ENCODE data around the gene GALNT10. TPM values are rescaled to one million over a fixed set of nuclear protein-coding genes. Genes with fewer than 3 reads are reported as not detected.
A peak's percentile ranks its signal among the peaks of the same experiment; 100 is the strongest.

Gene GALNT10
- total RNA-seq, 4 donors from 2014 or later, result 5.7 to 25.2 (median 9.7) TPM

GRCh38 chr5:154311362-154311761 is 120.8 kb downstream of the GALNT10 start:
- peak in 1 of 2 donors; percentile 26 for DNase-seq (ENCODE audit: low spot score in 2 of 2)
- 88 to 93% methylated on average over 5 of the region's 5 CpGs for WGBS, 2 donors
- no peak for TF ChIP-seq POLR2A (IDR thresholded peaks at IDR 0.05)
- no peak for TF ChIP-seq CTCF (IDR thresholded peaks at IDR 0.05)
- no peak overlapping the region for H3K4me3 ChIP-seq (ENCODE audit: low read depth, poor library complexity, severe bottlenecking)
- intact Hi-C loops (cut with DNase I; ENCODE audit: low total_unique reads), result no loop called here

- TF ChIP-seq POLR2A (IDR thresholded peaks at IDR 0.05), result no peak
- no peak for TF ChIP-seq CTCF (IDR thresholded peaks at IDR 0.05)
- 96 to 99% methylated on average over 3 of the region's 3 CpGs for WGBS, 2 donors
- intact Hi-C loops (cut with DNase I; ENCODE audit: low total_unique reads), result no loop called here
Observed at GRCh38 chr5:154312000-154312399, 121.5 kb downstream of the GALNT10 start.

GRCh38 chr5:154312576-154312975 is 122.0 kb downstream of the GALNT10 start:
- intact Hi-C loops (cut with DNase I; ENCODE audit: low total_unique reads), result no loop called here
- no peak overlapping the region for H3K4me3 ChIP-seq (ENCODE audit: low read depth, poor library complexity, severe bottlenecking)
- no peak for DNase-seq (ENCODE audit: low spot score in 2 of 2)
- no peak for TF ChIP-seq POLR2A (IDR thresholded peaks at IDR 0.05)
- TF ChIP-seq CTCF (IDR thresholded peaks at IDR 0.05), result no peak

More at GRCh38 chr5:154312000-154312399, 121.5 kb downstream of the GALNT10 start:
- no peak for DNase-seq (ENCODE audit: low spot score in 2 of 2)
- no peak overlapping the region for H3K4me3 ChIP-seq (ENCODE audit: low read depth, poor library complexity, severe bottlenecking)

- no peak overlapping the region for H3K4me3 ChIP-seq (ENCODE audit: low read depth, poor library complexity, severe bottlenecking)
- DNase-seq (ENCODE audit: low spot score in 2 of 2), result peak in 1 of 2 donors; percentile 15
- WGBS, 2 donors, result 82 to 87% methylated on average over 4 of the region's 4 CpGs
- intact Hi-C loops (cut with DNase I; ENCODE audit: low total_unique reads), result no loop called here
- TF ChIP-seq CTCF (IDR thresholded peaks at IDR 0.05), result no peak
- TF ChIP-seq POLR2A (IDR thresholded peaks at IDR 0.05), result no peak
Observed at GRCh38 chr5:154313360-154314017, 123.0 kb downstream of the GALNT10 start.

- 62 to 63% methylated on average over 3 of the region's 3 CpGs for WGBS, 2 donors
Observed at GRCh38 chr5:154315196-154315595, 124.7 kb downstream of the GALNT10 start.

More at GRCh38 chr5:154315196-154315595, 124.7 kb downstream of the GALNT10 start:
- no peak overlapping the region for H3K4me3 ChIP-seq (ENCODE audit: low read depth, poor library complexity, severe bottlenecking)
- no peak for DNase-seq (ENCODE audit: low spot score in 2 of 2)
- intact Hi-C loops (cut with DNase I; ENCODE audit: low total_unique reads), result no loop called here
- TF ChIP-seq CTCF (IDR thresholded peaks at IDR 0.05), result no peak
- no peak for TF ChIP-seq POLR2A (IDR thresholded peaks at IDR 0.05)

Measured in lower leg skin (tissue), 4 donors.